Right atrium auricular region (tissue), 2 donors: ENCODE measurements around the gene PCSK6. TPM values are rescaled to one million over a fixed set of nuclear protein-coding genes. Genes with fewer than 3 reads are reported as not detected.

Experiments
- DNase-seq: peaks from one replicate; pipeline ENCODE4 v3.0.0-alpha.2; 2019; ENCODE audit warnings: low spot score
- H3K27ac ChIP-seq, 2 donors: fragments of 200-600 bp; sonication (generic); 1 replicate in 1 of 2; 2 replicates in 1 of 2; pipeline ENCODE4 v1.5.1; 2016 to 2019
- H3K27me3 ChIP-seq, 2 donors: fragments of 200-600 bp; sonication (generic); one replicate each; pipeline versions ENCODE4 v1.5.1 to v1.6.0; 2017 to 2019
- H3K36me3 ChIP-seq: fragments of 200-600 bp; sonication (generic); one replicate; pipeline ENCODE4 v1.5.1; 2016
- H3K4me1 ChIP-seq, 2 donors: fragments of 200-600 bp; sonication (generic); one replicate each; pipeline versions ENCODE4 v1.5.1 to v1.6.0; 2017 to 2019
- H3K4me3 ChIP-seq, 2 donors: fragments of 200-600 bp; sonication (generic); 1 replicate in 1 of 2; 2 replicates in 1 of 2; pipeline ENCODE4 v1.5.1; 2017 to 2019; ENCODE audit warnings: mild to moderate bottlenecking in 1 of 2, moderate library complexity in 1 of 2
- H3K9me3 ChIP-seq, 2 donors: fragments of 200-600 bp; sonication (generic); one replicate each; pipeline ENCODE4 v1.5.1; 2019
- total RNA-seq, 2 donors: library from RNA; depleted of rRNA; stranded (reverse); fragments of >200 nt; gene quantifications; one replicate each; pipeline ENCODE4 v1.1.0, GENCODE V29; 2016
- TF ChIP-seq, protein P1 (sequence below), 2 donors: fragments of 200-600 bp; sonication (generic); IDR thresholded peaks; one replicate each; pipeline ENCODE4 v1.5.1; 2019; ENCODE audit warnings: antibody characterized with exemption in 2 of 2

PCSK6 gene
- total RNA-seq, 2 donors from 2014 or later = 14.4 to 19.9 TPM

DNA sequence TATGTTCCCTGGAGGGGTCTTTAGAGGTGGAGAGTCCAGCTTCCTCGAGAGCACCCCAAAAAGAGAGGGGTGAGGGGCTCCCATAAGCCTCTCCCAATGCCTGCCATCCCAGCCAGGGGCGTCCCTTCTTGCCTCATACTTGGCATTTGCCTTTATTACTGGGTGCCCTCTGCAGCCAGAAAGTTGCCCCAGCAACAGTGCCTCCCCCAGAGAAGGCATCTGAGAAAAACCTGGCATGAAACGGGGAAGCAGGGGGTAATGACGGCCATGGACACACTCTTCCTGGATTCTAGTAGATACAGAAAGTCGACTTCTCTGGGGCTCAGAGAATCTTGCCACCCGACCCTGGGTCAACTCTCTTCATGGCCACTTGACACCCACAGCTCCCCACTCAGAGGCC is 90.1 kb downstream of the PCSK6 start:
- Histone ChIP-seq H3K4me3 (no peak overlapping the region), H3K36me3 (no peaks in the 10 kb centered on the region), H3K4me1 (no peaks in the 10 kb centered on the region), H3K27ac (no peak overlapping the region), H3K9me3 (no peaks in the 10 kb centered on the region), H3K27me3 (no peaks in the 10 kb centered on the region)
- DNase-seq = no peak
- TF ChIP-seq, protein P1, sequence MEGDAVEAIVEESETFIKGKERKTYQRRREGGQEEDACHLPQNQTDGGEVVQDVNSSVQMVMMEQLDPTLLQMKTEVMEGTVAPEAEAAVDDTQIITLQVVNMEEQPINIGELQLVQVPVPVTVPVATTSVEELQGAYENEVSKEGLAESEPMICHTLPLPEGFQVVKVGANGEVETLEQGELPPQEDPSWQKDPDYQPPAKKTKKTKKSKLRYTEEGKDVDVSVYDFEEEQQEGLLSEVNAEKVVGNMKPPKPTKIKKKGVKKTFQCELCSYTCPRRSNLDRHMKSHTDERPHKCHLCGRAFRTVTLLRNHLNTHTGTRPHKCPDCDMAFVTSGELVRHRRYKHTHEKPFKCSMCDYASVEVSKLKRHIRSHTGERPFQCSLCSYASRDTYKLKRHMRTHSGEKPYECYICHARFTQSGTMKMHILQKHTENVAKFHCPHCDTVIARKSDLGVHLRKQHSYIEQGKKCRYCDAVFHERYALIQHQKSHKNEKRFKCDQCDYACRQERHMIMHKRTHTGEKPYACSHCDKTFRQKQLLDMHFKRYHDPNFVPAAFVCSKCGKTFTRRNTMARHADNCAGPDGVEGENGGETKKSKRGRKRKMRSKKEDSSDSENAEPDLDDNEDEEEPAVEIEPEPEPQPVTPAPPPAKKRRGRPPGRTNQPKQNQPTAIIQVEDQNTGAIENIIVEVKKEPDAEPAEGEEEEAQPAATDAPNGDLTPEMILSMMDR (IDR thresholded peaks at IDR 0.05) = no peak

DNA sequence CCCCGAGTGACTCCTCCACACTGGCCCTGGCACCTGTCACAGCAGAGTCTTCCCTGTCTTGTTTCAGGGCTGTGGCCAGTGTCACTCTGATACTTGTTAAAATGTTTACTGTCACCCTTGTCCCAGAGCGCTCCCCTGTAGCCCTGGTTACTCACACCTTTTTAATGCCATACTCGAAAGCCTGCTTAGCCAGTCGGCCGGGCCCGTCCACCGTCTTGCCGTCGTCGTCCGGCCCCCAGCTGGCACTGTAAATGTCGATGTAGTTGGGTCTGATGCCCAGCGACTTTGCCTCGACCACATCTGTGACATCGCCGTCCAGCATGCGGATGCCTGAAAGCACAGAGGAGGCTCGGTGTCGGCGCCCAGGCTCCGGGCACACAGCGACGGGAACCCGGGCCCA is 91.3 kb downstream of the PCSK6 start:
- no peaks in the 10 kb centered on the region for H3K36me3 ChIP-seq
- H3K27ac ChIP-seq = no peak overlapping the region
- H3K4me3 ChIP-seq = no peak overlapping the region
- H3K4me1 ChIP-seq = no peaks in the 10 kb centered on the region
- H3K27me3 ChIP-seq = no peaks in the 10 kb centered on the region
- TF ChIP-seq, protein P1 (IDR thresholded peaks at IDR 0.05) = no peak
- DNase-seq = no peak
- H3K9me3 ChIP-seq = no peaks in the 10 kb centered on the region

DNA sequence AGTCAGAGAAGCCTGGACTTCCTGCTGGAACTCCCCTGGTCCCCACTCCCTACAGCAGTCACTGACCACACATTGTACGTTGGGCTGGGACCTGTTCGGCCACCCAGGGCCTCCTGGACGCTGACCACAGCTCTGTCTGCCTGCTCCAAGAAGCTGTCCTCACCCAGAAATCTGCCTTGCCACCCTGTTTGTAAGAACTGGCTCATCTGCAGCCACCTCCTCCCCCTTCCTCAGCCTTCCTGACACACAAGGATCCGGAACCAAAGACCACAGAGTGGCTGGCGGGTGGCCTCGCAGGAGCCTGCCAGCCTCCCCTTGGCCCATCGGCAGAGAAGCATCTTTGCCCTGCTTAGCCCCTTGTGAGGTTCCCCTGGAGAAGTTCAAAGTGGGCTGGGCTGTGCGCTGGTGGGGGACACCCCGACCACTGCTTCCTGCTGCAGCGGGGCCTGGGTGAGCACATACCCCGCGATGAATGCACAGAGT is 91.9 kb downstream of the PCSK6 start:
- no peak overlapping the region for H3K4me3 ChIP-seq
- no peaks in the 10 kb centered on the region for H3K36me3 ChIP-seq
- TF ChIP-seq, protein P1 (IDR thresholded peaks at IDR 0.05) = no peak
- H3K27ac ChIP-seq = no peak overlapping the region
- DNase-seq = no peak
- no peaks in the 10 kb centered on the region for H3K9me3 ChIP-seq
- no peaks in the 10 kb centered on the region for H3K4me1 ChIP-seq
- H3K27me3 ChIP-seq = no peaks in the 10 kb centered on the region

DNA sequence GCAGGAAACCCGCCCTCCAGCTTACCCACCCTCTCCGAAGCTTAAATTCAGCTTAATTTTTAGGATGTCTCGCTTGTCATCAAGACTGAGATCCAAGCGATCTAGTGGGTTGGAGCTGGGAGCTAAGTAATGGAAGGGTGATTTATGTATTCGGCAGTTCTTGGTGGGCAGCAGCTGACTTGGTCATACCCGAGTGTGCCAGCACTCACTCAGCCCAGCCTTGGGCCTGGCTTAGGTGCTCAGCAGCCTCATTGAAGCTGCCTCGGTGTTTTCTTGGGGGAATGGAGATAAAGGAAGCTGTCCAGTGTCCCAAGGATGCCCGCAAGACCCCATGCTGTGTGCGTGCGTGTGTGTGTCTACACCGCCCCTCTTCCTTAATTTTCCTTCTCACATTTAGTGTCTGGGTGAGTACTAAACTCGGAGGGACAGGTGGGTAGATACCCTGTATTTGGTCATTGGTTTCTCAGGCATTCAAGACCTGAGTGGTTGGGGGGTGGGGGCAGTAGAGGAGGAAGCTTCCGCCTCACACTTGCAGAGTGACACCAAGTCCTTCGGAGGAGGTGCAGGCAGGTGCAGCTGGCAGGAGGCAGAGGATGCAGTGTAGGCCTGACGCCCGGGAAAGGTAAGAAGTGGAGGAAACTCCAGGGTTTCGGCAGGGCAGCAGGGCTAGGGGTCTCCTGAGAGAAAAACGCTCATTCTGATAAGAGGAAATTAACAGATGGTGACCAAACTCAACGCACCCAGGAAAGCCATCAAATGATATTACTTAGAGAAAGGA is 92.8 kb downstream of the PCSK6 start:
- Histone ChIP-seq H3K4me1 (no peaks in the 10 kb centered on the region), H3K9me3 (no peaks in the 10 kb centered on the region), H3K27ac (no peak overlapping the region), H3K36me3 (no peaks in the 10 kb centered on the region), H3K27me3 (no peaks in the 10 kb centered on the region), H3K4me3 (no peak overlapping the region)
- TF ChIP-seq, protein P1 (IDR thresholded peaks at IDR 0.05) = no peak
- no peak for DNase-seq

DNA sequence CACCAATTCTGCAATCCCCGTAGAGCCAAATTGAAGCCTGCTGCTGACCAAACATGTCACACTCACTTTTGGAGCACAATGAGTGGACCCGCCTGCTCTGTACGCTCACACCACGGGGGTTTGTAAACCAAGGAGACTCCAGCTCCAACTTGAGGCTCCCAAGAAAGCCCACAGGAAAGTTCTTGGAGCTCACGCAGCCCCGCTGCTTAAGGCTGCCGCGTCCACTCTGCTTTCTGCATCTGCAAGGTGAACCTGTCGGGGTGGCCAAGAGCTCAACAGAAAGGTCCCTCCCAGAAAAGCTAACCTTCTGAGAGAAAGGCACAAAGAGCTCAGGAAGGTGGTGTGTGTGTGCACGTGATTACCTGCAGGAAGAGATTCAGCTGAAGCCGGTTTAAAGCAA is 94.9 kb downstream of the PCSK6 start:
- H3K9me3 ChIP-seq = no peaks in the 10 kb centered on the region
- H3K36me3 ChIP-seq = no peaks in the 10 kb centered on the region
- H3K4me3 ChIP-seq = no peak overlapping the region
- TF ChIP-seq, protein P1 (IDR thresholded peaks at IDR 0.05) = no peak
- no peaks in the 10 kb centered on the region for H3K4me1 ChIP-seq
- no peak for DNase-seq
- H3K27ac ChIP-seq = no peak overlapping the region
- no peaks in the 10 kb centered on the region for H3K27me3 ChIP-seq
